NCI-H1417 (cell line): ENCODE results near the gene SH3GL3.
A peak's percentile ranks its signal among the peaks of the same experiment; 100 is the strongest.

Experiments used
- DNase-seq, 3 experiments: peaks; one replicate each; lab custom pipeline; 2025; lab: John Stamatoyannopoulos, UW

SH3GL3 gene, protein sequence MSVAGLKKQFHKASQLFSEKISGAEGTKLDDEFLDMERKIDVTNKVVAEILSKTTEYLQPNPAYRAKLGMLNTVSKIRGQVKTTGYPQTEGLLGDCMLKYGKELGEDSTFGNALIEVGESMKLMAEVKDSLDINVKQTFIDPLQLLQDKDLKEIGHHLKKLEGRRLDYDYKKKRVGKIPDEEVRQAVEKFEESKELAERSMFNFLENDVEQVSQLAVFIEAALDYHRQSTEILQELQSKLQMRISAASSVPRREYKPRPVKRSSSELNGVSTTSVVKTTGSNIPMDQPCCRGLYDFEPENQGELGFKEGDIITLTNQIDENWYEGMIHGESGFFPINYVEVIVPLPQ

DNA sequence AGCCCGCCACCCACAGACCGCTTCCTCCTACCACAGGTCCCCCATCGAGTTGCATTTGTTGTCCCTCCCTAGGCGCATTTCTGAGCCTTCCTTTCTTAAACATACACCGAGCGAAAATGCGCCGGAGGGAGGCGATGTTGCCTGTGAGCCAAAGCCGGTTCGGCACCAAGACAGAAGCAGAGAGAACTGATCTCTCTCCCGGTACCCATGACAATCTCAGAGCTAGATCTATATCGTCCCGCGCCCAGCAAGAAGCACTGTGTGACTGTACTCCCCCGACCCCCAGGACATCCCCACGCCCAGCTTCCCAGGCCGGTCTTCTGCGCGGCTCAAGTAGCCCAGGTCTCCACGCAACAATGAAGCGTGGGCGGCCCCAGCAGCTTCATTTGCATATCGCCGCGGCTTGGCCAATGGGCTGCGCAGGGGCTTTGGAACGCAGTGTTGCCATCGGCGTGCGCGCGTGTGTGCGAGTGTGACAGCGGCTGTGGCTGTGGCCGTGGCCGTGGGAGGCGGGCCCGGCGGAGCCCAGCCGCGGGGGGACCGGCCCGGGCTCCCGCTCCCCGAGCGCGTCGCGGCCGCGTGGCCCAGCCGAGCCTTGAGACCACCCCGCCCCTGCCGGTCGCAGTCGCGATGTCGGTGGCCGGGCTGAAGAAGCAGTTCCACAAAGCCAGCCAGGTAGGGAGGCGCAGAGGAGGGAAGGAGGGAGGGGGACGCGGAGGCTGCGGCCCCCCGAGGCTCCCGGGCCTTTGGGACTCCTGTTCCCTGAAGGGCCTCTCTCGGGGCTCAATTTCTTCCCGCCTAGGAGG is at the start of gene SH3GL3:
Gene SH3GL3 (plus strand): TSS at position 438 of the 806 bp plus-strand sequence. CDS start 193 bp downstream, at position 631.
- peak; percentile 78 to 86 (median 83) for DNase-seq

DNA sequence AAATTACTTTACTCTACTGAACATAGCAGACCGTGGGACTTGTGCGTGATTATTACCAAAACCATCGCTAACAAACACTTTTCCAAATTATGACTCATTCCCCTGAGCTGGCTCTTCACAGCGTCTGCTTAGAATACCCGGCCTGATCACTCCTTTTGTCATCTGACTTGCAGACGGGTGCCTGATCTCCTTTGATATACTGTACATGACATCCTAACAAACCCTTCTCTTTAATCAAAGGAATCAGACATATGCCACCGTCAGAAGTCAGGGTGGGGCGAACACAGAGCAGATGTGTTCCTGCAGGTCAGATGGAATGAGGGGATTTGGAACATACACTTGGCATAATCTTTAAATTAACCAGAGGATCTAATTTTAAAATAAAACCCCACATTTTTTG is 48.5 kb upstream of the SH3GL3 start:
- no peak for DNase-seq

DNA sequence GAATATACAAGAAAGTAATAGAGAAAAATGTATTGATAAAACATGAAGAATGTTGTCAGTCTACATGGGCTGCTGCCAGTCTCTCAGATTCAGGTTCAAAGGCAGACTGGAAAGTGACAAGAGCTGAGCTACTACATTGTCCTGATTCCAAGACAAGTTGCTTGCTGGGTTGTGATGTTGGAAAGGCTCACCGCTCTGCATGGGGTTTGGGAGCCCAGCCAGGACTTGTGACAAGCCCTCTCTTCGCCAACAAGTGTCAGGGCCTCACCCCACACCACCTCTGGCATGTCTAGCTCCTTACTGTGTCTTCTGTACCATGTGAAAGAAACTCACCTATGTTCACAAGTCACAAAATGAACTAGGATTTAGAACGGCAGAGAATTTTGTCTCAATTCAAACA is 43.0 kb upstream of the SH3GL3 start:
- DNase-seq: no peak

DNA sequence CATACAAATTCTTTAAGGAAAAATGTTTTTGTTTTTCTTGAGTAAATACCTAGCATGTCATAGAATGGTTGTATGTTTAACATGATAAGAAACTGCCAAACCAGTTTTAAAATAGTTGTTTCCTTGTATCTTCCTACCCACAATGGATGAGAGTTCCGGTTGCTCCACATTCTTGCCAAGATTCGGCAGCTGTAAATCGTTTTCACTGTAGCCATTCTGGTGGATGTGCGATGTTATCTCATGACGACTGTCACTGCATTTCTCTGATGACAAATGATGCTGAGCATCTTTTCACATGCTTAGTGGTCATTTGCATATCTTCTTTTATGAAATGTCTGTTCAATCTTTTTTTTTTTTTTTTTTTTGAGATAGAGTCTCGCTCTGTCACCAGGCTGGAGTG is 36.6 kb upstream of the SH3GL3 start:
- DNase-seq: no peak

DNA sequence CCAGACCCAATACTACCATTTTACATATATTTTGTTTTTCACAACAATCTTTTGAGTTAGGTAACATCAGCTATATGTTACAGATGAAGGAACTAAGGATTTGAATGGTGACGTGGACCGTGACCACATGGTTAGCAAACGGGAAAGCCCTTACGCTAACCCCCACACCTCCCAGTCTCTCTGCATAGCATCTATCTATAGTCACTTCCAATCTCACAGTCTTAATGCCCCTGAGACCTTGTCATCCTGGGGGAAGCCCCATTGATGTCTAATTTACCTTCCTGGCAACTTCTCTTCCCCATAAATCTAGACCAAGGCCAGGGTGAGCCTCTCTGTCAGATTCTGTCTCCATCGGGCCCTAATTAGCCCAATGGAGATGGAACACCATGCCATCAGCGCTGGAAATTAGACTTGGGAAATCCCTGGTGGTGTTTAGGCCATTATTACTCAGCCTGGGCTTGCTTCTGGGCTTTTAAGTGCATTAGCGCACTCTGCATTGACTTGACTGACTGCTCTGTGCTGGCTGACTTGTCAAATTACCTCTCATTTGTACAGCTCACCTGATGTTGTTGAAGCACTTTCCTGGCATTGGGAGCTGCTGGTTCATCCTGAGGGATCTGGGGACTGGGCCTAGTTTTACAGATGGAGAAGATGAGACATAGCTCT is 34.0 kb upstream of the SH3GL3 start:
- DNase-seq: no peak

DNA sequence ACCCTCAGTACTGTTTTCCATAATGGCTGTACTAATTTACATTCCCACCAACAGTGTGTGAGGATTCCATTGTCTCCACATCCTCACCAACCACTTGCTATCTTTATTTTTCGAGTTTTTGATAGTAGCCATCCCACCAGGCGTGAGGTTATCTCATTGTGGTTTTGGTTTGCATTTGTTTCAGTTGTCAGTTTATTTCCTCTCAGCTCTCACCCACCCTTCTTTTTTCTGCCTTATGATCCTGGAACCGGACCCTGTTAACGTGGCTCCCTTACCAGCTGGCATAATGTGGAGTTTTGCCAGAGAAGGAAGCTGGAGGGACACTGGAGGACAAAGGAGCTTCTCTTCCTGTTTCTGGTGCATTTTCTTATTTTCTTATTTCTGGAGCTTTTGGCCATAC is 25.1 kb upstream of the SH3GL3 start:
- no peak for DNase-seq

DNA sequence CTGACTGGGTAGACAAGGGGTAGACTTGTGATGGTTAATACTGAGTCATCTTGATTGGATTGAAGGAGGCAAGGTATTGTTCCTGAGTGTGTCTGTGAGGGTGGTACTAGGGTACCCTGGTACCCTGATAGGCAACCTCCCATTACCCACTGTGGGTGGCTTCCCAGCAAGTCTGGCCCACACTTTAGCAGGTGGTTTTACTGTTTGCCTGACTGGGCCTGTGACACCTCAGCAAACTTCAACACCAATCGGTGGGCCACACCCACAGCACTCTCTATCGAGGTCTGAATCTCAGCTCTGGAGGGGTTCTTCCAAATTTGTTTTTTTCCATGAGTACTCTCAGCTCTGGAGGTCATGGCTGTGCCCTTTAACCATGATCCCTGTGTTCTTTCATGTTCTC is 24.6 kb upstream of the SH3GL3 start:
- no peak for DNase-seq

DNA sequence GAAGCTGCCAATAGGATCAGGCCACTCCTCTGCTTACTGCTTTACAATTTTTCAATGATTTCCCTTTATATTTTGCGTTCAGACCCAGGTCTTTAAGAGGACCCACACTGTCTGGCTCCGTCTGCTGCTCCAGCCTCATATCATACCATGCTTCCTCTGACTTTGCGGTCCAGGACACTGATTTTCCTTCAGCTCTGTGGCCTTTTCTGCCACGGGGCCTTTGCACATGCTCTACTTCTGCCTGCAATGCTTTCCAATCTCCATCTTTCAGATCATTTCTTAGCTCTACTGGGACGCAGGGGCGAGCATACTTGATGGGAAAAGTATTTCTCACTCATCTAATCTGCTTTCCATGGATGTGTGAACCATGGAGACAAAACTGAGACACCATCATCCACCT is 23.0 kb upstream of the SH3GL3 start:
- no peak for DNase-seq

DNA sequence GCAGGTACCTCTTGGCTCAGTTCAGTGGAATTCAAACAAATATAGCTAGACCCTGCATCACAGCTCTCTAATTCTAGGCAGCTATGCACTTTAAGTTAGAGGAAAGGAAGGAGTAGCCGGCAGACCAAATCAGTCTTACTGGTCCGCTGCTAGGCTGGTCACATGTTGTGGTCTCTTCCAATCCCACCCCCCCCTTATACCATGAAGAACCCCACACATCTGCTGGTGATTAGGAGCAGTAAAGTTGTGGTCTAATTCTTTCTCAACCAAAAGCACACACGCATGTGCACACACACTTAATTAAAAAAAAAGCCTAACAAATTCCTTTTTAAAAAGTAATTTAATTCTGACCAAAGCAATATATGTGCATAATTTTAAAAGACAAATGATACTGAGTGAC is 16.7 kb upstream of the SH3GL3 start:
- DNase-seq: no peak

DNA sequence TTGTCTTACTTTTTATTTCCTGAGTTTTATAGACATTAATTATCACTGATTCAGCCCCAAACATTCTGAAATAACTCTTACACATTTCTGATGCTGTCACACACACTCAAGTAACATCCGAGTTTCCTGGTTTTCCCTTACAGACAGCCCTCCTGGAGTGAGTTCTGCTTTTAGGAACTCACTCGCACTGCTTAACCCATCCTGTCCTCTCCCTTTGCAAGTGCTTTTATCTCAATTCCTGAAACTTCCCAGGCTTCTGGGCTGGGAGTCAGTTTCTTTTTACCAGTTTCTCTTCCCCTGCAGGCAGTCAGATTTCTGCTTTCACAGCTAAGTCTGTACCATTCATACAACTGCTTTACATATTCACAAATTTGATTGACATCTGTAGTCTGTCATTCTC is 15.6 kb upstream of the SH3GL3 start:
- no peak for DNase-seq

DNA sequence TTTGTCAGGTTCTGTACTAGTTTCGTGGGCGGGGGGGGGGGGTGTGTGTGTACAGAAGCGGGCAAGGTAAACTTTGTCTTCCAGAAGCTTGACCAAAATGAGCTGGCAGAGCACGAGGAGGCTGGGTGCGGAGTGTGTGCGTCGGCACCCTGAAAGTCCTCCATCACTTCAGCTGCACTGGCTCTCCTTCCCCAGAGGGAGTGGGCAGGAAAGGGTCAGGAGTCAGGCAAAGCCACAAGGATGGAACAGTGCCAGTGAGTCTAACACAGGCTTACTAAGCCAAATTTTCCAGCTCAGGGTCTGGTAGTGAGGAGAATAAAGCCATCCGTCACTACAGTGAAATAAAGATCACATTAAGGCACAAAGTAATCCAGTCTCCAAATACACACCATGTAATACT is 11.9 kb upstream of the SH3GL3 start:
- DNase-seq: no peak

DNA sequence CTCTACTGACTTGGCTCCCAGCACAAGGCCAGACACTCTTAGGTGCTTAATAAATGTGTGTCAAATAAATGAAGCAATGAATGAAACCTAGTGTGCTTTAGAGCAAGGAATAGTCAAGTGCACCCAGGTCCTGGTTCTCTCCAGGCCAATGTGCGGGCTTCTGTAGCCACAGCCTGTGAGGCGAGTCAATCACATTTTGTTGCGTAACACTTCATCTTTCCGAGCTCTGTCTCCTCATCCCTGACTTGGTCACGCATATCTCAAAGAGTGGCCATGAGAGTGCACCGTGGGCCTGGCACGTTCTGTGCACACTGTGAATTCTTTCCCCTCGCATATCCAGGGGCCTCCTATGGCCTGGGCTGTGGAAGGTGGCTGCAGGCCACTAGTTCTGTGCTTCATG is 11.4 kb upstream of the SH3GL3 start:
- no peak for DNase-seq

DNA sequence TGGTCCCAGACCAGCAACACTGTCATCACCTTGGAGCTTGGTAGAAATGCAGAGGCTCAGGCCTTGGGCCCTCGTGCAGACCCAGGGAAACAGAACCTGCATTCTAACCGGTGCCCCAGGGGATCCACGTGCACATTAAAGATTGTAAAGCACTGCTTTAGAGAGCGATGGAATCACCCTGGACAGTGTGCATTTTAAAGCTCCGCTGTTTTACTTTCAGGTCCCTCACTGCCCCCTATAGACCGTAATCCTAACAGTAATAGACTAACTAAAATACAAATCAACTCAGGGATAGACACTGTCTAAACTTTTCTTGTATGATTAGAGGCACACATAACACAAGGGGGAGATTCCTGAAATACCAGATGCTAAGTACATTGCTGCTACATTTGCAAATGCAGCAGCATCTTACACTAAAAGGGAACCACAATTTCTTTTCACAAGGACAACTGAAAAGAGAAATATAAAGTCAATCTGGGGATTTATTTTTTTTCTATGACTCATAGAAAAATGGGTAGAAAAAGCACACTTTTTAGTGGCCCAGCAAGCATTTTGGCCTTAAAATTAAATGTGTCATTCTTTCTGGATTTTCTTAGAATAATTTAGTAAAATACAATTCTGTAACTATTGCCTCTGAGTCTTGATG is 10.5 kb upstream of the SH3GL3 start:
- DNase-seq: peak; percentile 6 to 58 (median 8)

DNA sequence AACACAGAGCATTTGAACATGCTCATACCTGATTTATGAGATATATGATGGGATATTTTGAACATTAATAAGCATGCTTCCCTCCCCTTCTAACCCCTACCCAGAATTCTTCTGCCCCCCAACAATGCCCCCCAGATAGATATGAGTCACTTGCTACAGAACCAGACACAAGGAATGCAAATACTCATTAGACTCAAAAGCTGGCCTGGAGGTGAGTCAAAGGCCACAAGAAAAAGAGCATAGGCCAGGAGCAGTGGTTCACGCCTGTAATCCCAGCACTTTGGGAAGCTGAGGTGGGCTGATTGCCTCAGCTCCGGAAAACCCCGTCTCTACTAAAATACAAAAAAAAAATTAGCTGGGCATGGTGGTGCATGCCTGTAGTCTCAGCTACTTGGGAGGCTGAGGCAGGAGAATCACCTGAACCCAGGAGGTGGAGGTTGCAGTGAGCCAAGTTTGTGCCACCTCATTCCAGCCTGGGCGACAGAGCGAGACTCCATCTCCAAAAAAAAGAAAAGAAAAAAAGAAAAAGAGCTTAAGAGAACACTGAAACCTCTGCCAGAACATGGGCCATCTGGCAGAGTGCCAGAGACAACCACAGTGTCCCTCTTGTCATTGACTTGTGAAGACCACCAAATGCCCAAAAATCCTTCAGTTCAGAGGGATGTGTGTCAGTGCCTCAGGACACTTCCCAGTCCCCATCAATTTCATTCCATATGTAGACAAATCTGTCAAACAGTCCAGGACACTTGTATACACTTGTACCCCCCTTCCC is 3.9 kb upstream of the SH3GL3 start:
- no peak for DNase-seq

DNA sequence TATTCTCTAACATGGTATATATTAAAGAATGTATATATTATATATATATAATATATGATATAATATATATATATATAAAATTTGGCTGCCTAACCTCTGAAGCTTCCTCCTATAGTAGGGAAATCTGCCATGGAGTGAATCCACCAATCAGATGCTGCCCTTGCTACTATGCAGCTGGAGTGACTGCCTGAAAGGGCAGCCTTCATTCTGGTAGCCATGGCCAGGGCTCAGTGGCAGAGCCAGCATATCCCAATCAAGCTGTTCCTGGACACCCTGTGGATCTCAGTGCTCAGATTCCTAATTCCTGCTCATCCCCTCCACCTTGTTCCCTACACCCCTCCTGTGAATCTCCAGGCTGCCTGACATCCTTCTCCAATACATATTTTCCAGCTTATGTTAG is 2.2 kb upstream of the SH3GL3 start:
- no peak for DNase-seq

DNA sequence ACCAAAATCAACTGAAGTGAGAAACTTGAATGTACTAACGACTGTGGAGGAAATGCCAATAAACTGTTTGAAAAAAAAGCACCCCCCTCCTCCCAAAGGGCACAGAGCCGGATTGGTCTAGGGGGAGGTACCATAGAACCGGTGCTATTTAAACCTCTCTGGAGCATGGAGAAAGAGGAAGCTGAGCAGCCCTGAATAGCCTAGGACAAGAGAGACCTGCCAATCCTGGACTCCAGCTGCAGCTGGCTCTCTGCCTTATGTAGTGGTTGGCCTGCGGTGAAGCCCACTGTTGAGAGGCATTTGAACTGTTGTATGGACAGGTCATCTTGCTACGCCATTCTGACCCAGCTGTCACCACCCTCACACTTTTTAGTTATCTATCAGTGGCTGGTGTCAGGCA is 1.5 kb upstream of the SH3GL3 start:
- no peak for DNase-seq

DNA sequence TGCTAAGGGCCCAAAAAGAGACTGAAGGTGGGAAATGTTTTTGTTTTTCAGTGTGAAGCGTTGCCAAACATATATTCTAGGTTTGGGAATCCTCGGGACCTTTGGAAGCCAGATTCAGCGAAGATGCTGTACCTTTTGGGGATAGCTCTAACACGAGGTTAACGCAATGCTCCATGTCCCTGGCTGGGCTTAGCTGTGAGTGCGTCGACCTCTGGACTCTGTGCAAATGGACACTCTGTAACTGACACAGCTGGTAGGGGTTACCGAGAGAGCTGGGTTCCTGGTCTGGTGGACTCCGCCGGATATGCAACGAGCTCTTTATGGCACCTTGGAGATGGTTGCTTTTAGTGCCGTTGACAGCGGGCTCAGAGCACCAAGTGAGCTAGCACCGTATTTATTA is 724 bp upstream of the SH3GL3 start:
- no peak for DNase-seq

DNA sequence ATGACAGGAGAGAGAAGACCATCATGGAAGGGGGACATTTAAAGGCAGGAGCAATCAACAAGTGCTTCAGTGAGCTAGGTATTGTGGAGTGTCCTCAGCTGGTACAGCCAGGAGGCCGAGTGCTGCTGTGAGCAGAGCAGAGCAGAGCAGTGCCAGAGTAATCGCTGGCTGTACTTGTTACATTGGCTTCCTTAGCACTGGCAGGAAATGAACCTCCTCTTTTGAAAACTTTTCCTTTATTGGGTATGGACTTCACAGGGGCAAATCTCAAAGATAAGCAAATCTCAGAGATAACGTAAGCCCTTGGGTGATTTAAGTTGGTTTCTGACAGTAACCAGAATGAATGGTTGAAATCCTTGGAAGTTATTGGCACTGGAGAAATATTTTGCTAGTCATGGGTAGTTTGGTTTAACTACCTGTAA is 2.1 kb downstream of the SH3GL3 start:
- DNase-seq: no peak

DNA sequence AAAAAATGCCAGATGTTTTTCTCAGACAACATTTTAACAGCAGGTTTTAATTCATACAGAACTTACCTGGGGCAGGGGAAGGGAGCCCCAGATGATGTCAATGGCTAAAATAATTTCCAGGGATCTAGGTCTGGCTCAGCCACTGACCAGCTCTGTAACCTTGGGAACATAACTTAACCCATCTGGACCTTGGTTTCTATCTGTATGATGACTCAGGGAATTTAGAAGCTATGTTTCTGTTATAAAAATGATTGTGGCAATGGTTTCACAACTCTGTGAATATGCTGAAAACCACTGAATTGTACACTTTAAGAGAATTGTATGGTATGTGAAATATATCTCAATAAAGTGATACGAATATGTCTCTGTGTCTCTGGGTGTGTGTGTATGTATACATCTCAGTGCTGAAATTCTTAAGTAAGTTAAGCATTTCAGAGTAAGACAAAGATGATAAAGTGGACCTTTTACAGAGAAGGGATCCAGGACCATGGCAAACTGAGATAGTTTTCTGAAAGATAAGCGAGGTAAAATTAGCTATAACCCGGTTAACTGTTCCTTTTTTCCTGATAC is 2.9 kb downstream of the SH3GL3 start:
- DNase-seq: no peak

DNA sequence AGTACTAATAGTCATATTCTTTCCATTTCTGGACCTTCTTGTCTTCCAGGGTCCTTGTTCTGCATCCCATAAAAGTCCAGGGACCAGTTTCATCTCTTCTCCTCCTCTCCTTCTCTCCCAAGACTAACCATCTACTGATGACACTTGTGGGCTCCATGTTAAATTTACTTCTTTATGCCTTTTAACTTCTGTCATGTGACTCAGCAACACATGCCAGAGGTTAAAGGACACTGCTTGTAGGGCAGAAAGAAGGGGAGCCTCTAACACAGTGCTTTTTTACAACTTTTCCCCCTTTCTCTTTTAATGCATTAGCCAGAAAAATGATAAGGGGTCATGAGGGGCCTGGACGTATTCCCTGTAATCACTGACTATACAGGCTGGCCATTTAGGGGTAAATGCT is 10.0 kb downstream of the SH3GL3 start:
- DNase-seq: no peak

DNA sequence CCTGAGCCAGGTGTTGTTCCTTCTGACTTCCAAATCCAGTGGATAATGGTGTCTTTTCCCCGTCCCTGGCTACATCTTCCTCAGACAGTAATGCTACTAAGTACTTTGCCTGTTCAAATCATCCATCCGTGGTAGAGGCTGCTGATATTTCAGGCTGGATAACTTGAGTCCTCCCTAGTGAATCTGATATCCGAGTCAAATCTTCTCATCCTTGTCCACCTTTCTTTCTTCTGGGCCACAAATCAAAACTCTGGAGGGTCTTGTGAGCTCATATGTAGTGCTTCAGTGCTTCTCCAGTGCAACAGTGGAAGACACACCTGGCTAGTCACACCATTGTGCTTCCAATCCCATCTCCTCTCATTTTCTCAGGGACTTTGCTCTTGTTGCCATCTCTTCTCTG is 11.2 kb downstream of the SH3GL3 start:
- DNase-seq: no peak
